H9 (cell line): Measurements from ENCODE around the gene RARG. TPM values are rescaled to one million over a fixed set of nuclear protein-coding genes. Genes with fewer than 3 reads are reported as not detected.

ENCODE experiments used
- DNase-seq: peaks from one replicate; pipeline ENCODE4 v3.0.0-alpha.2; 2017
- H2AFZ ChIP-seq: one replicate; pipeline ENCODE4 v1.6.1; 2013; ENCODE audit warnings: mild to moderate bottlenecking, low read length, control low read depth, moderate library complexity
- H2AK5ac ChIP-seq: 2 replicates; pipeline ENCODE4 v1.6.1; 2013; ENCODE audit warnings: low read length, control low read depth, mixed read lengths; ENCODE audit not compliant: insufficient read length
- H2BK120ac ChIP-seq: one replicate; pipeline ENCODE4 v1.6.1; 2013; ENCODE audit warnings: low read depth, mild to moderate bottlenecking, low read length, control low read depth, inconsistent platforms; ENCODE audit not compliant: poor library complexity, severe bottlenecking
- H2BK12ac ChIP-seq: 2 replicates; pipeline ENCODE4 v1.6.1; 2013; ENCODE audit warnings: low read length, control low read depth, mixed read lengths, low read depth; ENCODE audit not compliant: insufficient read length
- H2BK15ac ChIP-seq: 2 replicates; pipeline ENCODE4 v1.6.1; 2013; ENCODE audit warnings: low read depth, low read length, control low read depth
- H2BK20ac ChIP-seq: one replicate; pipeline ENCODE4 v1.6.1; 2013; ENCODE audit warnings: low read depth, mild to moderate bottlenecking, low read length, control low read depth, inconsistent platforms; ENCODE audit not compliant: poor library complexity, severe bottlenecking
- H2BK5ac ChIP-seq: 2 replicates; pipeline ENCODE4 v1.6.1; 2013; ENCODE audit warnings: low read length, control low read depth, mixed read lengths; ENCODE audit not compliant: insufficient read length
- H3K14ac ChIP-seq: 2 replicates; pipeline ENCODE4 v1.6.1; 2013; ENCODE audit warnings: low read length, control low read depth; ENCODE audit not compliant: insufficient read depth
- H3K18ac ChIP-seq: 2 replicates; pipeline ENCODE4 v1.6.1; 2013; ENCODE audit warnings: low read depth, mild to moderate bottlenecking, mixed read lengths, low read length, control low read depth; ENCODE audit not compliant: insufficient read length
- H3K23ac ChIP-seq: 2 replicates; pipeline ENCODE4 v1.6.1; 2013; ENCODE audit warnings: low read length, control low read depth, mixed read lengths, low read depth; ENCODE audit not compliant: insufficient read length
- H3K23me2 ChIP-seq: 2 replicates; pipeline ENCODE4 v1.6.1; 2013; ENCODE audit warnings: low read depth, mild to moderate bottlenecking, mixed read lengths, low read length, control low read depth; ENCODE audit not compliant: insufficient read length, poor library complexity, severe bottlenecking
- H3K27ac ChIP-seq: 2 replicates; pipeline ENCODE4 v1.5.1; 2013; ENCODE audit warnings: low read length, control low read depth, mixed read lengths, low read depth; ENCODE audit not compliant: insufficient read length
- H3K27me3 ChIP-seq: 2 replicates; pipeline ENCODE4 v1.6.1; 2013; ENCODE audit warnings: low read length, control low read depth, inconsistent platforms; ENCODE audit not compliant: insufficient read depth
- H3K4ac ChIP-seq: 2 replicates; pipeline ENCODE4 v1.6.1; 2013; ENCODE audit warnings: low read depth, mild to moderate bottlenecking, control low read depth, inconsistent platforms, low read length, moderate library complexity
- H3K4me1 ChIP-seq: 2 replicates; pipeline ENCODE4 v1.6.1; 2013; ENCODE audit warnings: low read length, control low read depth, inconsistent platforms; ENCODE audit not compliant: insufficient read depth
- H3K4me2 ChIP-seq: 2 replicates; pipeline ENCODE4 v1.6.1; 2013; ENCODE audit warnings: low read length, control low read depth, mixed read lengths; ENCODE audit not compliant: insufficient read length, insufficient read depth
- H3K56ac ChIP-seq: 2 replicates; pipeline ENCODE4 v1.6.1; 2013; ENCODE audit warnings: low read depth, mild to moderate bottlenecking, mixed read lengths, low read length, control low read depth; ENCODE audit not compliant: insufficient read length
- H3K79me1 ChIP-seq: 2 replicates; pipeline ENCODE4 v1.6.1; 2013; ENCODE audit warnings: low read depth, mild to moderate bottlenecking, moderate library complexity, low read length, control low read depth, inconsistent platforms; ENCODE audit not compliant: insufficient read depth, poor library complexity, severe bottlenecking
- H3K79me2 ChIP-seq: 2 replicates; pipeline ENCODE4 v1.6.1; 2013; ENCODE audit warnings: low read length, control low read depth, inconsistent platforms; ENCODE audit not compliant: insufficient read depth
- H3K9ac ChIP-seq: 2 replicates; pipeline ENCODE4 v1.6.1; 2013; ENCODE audit warnings: low read length, control low read depth, mixed read lengths; ENCODE audit not compliant: insufficient read length; ENCODE audit errors: extremely low read depth
- H3K9me3 ChIP-seq: one replicate; pipeline ENCODE4 v1.6.1; 2013; ENCODE audit warnings: low read depth, low read length, inconsistent platforms; ENCODE audit not compliant: control insufficient read depth
- H3T11ph ChIP-seq: one replicate; pipeline ENCODE4 v1.6.1; 2013; ENCODE audit warnings: mild to moderate bottlenecking, low read length, control low read depth, inconsistent platforms
- H4K20me1 ChIP-seq: one replicate; pipeline ENCODE4 v1.6.1; 2013; ENCODE audit not compliant: control insufficient read depth, insufficient read length, insufficient read depth
- H4K5ac ChIP-seq: 2 replicates; pipeline ENCODE4 v1.6.1; 2013; ENCODE audit warnings: low read depth, mild to moderate bottlenecking, mixed read lengths, low read length, control low read depth; ENCODE audit not compliant: insufficient read length
- H4K8ac ChIP-seq: replicated peaks from 2 replicates; pipeline ENCODE4 v1.6.1; 2013; ENCODE audit warnings: low read length, control low read depth, mixed read lengths, low read depth; ENCODE audit not compliant: insufficient read length
- H4K91ac ChIP-seq: 2 replicates; pipeline ENCODE4 v1.6.1; 2013; ENCODE audit warnings: low read depth, mild to moderate bottlenecking, moderate library complexity, mixed read lengths, low read length, control low read depth; ENCODE audit not compliant: insufficient read length
- H3K27ac Mint-ChIP-seq, 3 experiments: 2 replicates in 2 of 3; 3 replicates in 1 of 3; pipeline ENCODE4 v1.8.0; 2020 to 2021; ENCODE audit warnings: mixed read lengths in 3 of 3, mild to moderate bottlenecking in 1 of 3, moderate library complexity in 1 of 3
- H3K27me3 Mint-ChIP-seq: 2 replicates; pipeline ENCODE4 v1.8.0; 2021; ENCODE audit warnings: low read depth, mild to moderate bottlenecking, moderate library complexity, mixed read lengths
- H3K36me3 Mint-ChIP-seq, 3 experiments: 2 replicates in 2 of 3; 3 replicates in 1 of 3; pipeline ENCODE4 v1.8.0; 2020 to 2021; ENCODE audit warnings: low read depth in 3 of 3, mixed read lengths in 3 of 3; ENCODE audit not compliant: insufficient read depth in 1 of 3
- H3K4me1 Mint-ChIP-seq, 2 experiments: 2 replicates each; pipeline ENCODE4 v1.8.0; 2020; ENCODE audit warnings: mixed read lengths in 2 of 2
- H3K4me3 Mint-ChIP-seq, 2 experiments: 2 replicates in 1 of 2; 3 replicates in 1 of 2; pipeline ENCODE4 v1.8.0; 2020 to 2021; ENCODE audit warnings: mild to moderate bottlenecking in 2 of 2, mixed read lengths in 2 of 2, moderate library complexity in 1 of 2
- H3K9me3 Mint-ChIP-seq, 2 experiments: 2 replicates in 1 of 2; 3 replicates in 1 of 2; pipeline ENCODE4 v1.8.0; 2020; ENCODE audit warnings: mild to moderate bottlenecking in 2 of 2, mixed read lengths in 2 of 2, moderate library complexity in 1 of 2
- WGBS: extraction: QIAGEN DNeasy Blood & Tissue Kit; methylation state at CpG from one replicate; pipeline ENCODE4 v1.1.7; 2013; ENCODE audit warnings: missing lambda C conversion rate, low lambda C conversion rate, mixed read lengths; ENCODE audit not compliant: insufficient read length; ENCODE audit errors: extremely low coverage; 5-methylcytosine and 5-hydroxymethylcytosine counted together
- total RNA-seq: library from RNA; stranded (reverse); gene quantifications from 2 replicates; pipeline ENCODE4 v1.2.1, GENCODE V29; 2021
- TF ChIP-seq, protein P1 (sequence below): fragments of 200-600 bp; sonication (generic); conservative IDR thresholded peaks from 3 replicates; pipeline ENCODE4 v1.8.0; 2021; ENCODE audit warnings: antibody characterized with exemption, mild to moderate bottlenecking

The RARG gene
- total RNA-seq, 1 experiment from 2014 or later: 43.7 TPM

DNA sequence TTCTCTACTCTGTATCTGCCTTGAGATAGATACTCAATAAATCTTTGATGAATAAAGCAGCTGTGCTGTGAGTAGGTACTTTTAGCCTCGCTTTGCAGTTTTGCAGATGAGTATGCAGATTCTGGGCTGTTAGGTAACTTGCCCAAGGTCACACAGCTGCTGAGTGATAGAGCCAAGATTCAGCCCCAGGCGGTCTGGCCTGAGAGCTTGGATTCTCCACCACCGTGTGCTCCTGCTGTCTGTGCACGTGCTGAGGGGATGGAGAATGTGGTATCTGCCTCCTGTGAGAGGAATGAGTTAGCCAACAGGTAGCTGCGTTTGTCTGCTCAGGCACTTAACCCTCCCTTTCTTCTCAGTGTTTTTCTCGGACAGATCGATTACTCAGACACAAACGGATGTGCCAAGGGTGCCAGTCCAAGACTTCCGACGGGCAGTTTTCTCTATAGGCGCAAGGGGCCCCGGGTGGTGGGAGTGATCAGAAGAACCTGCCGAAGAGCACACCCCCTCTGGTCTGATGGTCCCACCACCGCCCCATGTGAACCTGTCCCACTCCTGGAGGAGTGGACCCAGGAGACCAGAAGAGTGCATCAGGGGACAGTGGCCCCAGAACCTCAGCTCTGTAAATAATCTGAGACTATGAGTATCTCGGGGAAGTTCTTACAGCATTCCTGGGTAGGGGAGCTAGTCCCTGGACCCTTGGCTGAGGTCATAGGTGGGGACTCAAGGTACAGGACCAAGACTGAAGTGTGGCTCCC, 44.7 kb downstream of the RARG start:
- H3K23ac ChIP-seq: no peak overlapping the region
- H3K9me3 Mint-ChIP-seq: no peaks in the 10 kb centered on the region
- H3K4ac ChIP-seq: no peak overlapping the region
- no peaks in the 10 kb centered on the region for H4K20me1 ChIP-seq
- H3K9me3 ChIP-seq: no peaks in the 10 kb centered on the region
- H2BK12ac ChIP-seq: no peak overlapping the region
- WGBS: no CpG with 5 or more reads among the region's 15 CpGs
- H3K27me3 Mint-ChIP-seq: peaks cover 16% of the 10 kb centered on the region
- H2BK15ac ChIP-seq: no peak overlapping the region
- H3K79me2 ChIP-seq: no peaks in the 10 kb centered on the region
- H2AK5ac ChIP-seq: no peak overlapping the region
- H3K9ac ChIP-seq: no peak overlapping the region
- H3T11ph ChIP-seq: no peak overlapping the region
- TF ChIP-seq, protein P1, sequence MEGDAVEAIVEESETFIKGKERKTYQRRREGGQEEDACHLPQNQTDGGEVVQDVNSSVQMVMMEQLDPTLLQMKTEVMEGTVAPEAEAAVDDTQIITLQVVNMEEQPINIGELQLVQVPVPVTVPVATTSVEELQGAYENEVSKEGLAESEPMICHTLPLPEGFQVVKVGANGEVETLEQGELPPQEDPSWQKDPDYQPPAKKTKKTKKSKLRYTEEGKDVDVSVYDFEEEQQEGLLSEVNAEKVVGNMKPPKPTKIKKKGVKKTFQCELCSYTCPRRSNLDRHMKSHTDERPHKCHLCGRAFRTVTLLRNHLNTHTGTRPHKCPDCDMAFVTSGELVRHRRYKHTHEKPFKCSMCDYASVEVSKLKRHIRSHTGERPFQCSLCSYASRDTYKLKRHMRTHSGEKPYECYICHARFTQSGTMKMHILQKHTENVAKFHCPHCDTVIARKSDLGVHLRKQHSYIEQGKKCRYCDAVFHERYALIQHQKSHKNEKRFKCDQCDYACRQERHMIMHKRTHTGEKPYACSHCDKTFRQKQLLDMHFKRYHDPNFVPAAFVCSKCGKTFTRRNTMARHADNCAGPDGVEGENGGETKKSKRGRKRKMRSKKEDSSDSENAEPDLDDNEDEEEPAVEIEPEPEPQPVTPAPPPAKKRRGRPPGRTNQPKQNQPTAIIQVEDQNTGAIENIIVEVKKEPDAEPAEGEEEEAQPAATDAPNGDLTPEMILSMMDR: no peak
- peaks cover 14 to 15% of the 10 kb centered on the region in 2 experiments for H3K4me1 Mint-ChIP-seq
- H3K4me2 ChIP-seq: no peak overlapping the region
- H3K14ac ChIP-seq: no peak overlapping the region
- no peak overlapping the region for H2BK120ac ChIP-seq
- H3K27me3 ChIP-seq: no peaks in the 10 kb centered on the region
- no peak overlapping the region for H3K56ac ChIP-seq
- no peak for DNase-seq
- no peak overlapping the region for H3K18ac ChIP-seq
- H4K5ac ChIP-seq: no peak overlapping the region
- no peak overlapping the region for H4K8ac ChIP-seq
- H2BK5ac ChIP-seq: no peak overlapping the region
- H2AFZ ChIP-seq: no peak overlapping the region
- no peak overlapping the region for H3K27ac Mint-ChIP-seq
- peaks cover 34 to 56% (median 49%) of the 10 kb centered on the region in 3 experiments; a peak in 6 of 7 replicates for H3K36me3 Mint-ChIP-seq
- H4K91ac ChIP-seq: no peak overlapping the region
- no peaks in the 10 kb centered on the region for H3K23me2 ChIP-seq
- H3K79me1 ChIP-seq: no peaks in the 10 kb centered on the region
- H2BK20ac ChIP-seq: no peak overlapping the region
- no peak overlapping the region for H3K4me3 Mint-ChIP-seq
- H3K4me1 ChIP-seq: no peaks in the 10 kb centered on the region
- H3K27ac ChIP-seq: no peak overlapping the region
